Heart left ventricle (tissue), 16 donors: ENCODE measurements around the gene MTRF1L. TPM values are rescaled to one million over a fixed set of nuclear protein-coding genes. Genes with fewer than 3 reads are reported as not detected.
"Not testable (repeated sequence)": the region's sequence is repeated elsewhere in the genome, so short reads cannot be mapped to it uniquely, and the experiment has no call there.

ENCODE experiments used
- ATAC-seq, 4 donors: fragments of 200-7000 bp; cut with Tn5 transposase; one replicate each; pipeline ENCODE4 v1.9.1; 2020 to 2022; ENCODE audit warnings: moderate library complexity in 4 of 4, mild to moderate bottlenecking in 3 of 4, moderate number of reproducible peaks in 1 of 4
- DNase-seq, 5 donors: peaks; one replicate each; pipeline ENCODE4 v3.0.0-alpha.2; 2020
- H3K27ac ChIP-seq, 12 donors: fragments of 200-600 bp; sonication (generic) in 4 of 12; one replicate each; pipeline versions ENCODE4 v1.5.0 to v1.8.0; 2016 to 2022; ENCODE audit warnings: mild to moderate bottlenecking in 2 of 12
- H3K27me3 ChIP-seq, 9 donors: fragments of 200-600 bp; sonication (generic) in 2 of 9; one replicate each; pipeline versions ENCODE4 v1.5.1 to v1.8.0; 2016 to 2022; ENCODE audit warnings: mild to moderate bottlenecking in 3 of 9
- H3K36me3 ChIP-seq, 9 donors: fragments of 200-600 bp; sonication (generic) in 2 of 9; one replicate each; pipeline versions ENCODE4 v1.5.0 to v1.8.0; 2018 to 2022; ENCODE audit warnings: mild to moderate bottlenecking in 2 of 9
- H3K4me1 ChIP-seq, 12 donors: fragments of 200-600 bp; sonication (generic) in 4 of 12; one replicate each; pipeline versions ENCODE4 v1.5.0 to v1.8.0; 2016 to 2022; ENCODE audit warnings: mild to moderate bottlenecking in 3 of 12
- H3K4me3 ChIP-seq, 12 donors: fragments of 200-600 bp; sonication (generic) in 4 of 12; one replicate each; pipeline versions ENCODE4 v1.5.0 to v1.8.0; 2017 to 2022; ENCODE audit warnings: mild to moderate bottlenecking in 9 of 12, moderate library complexity in 4 of 12
- H3K9me3 ChIP-seq, 12 donors: fragments of 200-600 bp; sonication (generic) in 4 of 12; one replicate each; pipeline versions ENCODE4 v1.5.0 to v1.8.0; 2016 to 2022; ENCODE audit warnings: mild to moderate bottlenecking in 1 of 12
- CTCF ChIP-seq, 12 donors: fragments of 200-600 bp; sonication (generic) in 4 of 12; IDR thresholded peaks; one replicate each; pipeline versions ENCODE4 v1.5.0 to v1.8.0; 2018 to 2022; ENCODE audit warnings: antibody characterized with exemption in 12 of 12, mild to moderate bottlenecking in 5 of 12
- POLR2A ChIP-seq, 2 donors: fragments of 450-650 bp; IDR thresholded peaks; one replicate each; pipeline ENCODE4 v1.6.1; 2017; ENCODE audit warnings: antibody characterized with exemption in 2 of 2, mild to moderate bottlenecking in 2 of 2, moderate library complexity in 2 of 2
- WGBS, 4 donors: extraction: QIAGEN DNeasy Blood & Tissue Kit in 2 of 4; methylation state at CpG; one replicate each; pipeline versions ENCODE4 v1.1.5 to v1.1.7; 2013 to 2018; 5-methylcytosine and 5-hydroxymethylcytosine counted together
- intact Hi-C, 10 donors: fragments of 100-400 bp; cut with DNase I; formaldehyde crosslinking; loops; one replicate each; pipeline versions ENCODE4 v1.11.1 to v1.14.2; 2022
- polyA plus RNA-seq, 2 donors: library from polyadenylated mRNA; stranded (reverse); fragments of 200-250 nt; gene quantifications; one replicate each; pipeline ENCODE4 v1.2.3, GENCODE V29; 2013
- total RNA-seq, 9 donors: library from RNA; depleted of rRNA in 2 of 9; stranded (reverse); fragments of >200 nt in 2 of 9; fragmentation: NEBNext Ultra II Directional in 3 of 9; extraction: Animal tissue kit (Norgen Biotek cat#: 25700) in 3 of 9; gene quantifications; one replicate each; pipeline versions ENCODE4 v1.1.0 to v1.2.4, GENCODE V29; 2016 to 2023
- donor health status: ischemic (EF 13 %, LVEDD 7.1; RV severe dilation, severe dysfunction).
- donor health status: healthy with polysubstance abuse.
- donor health status: DM: no; HTN: yes; CAD: no.
- donor health status: DM: no; HTN: no; CAD: no.
- donor health status: ischemic (EF 25% LVEDD 6.9; RV normal size, moderate dysfunction).
- donor health status: ischemic (EF 25% LVEDD 5.7; RV mildly dilated, moderate dysfunction).
- donor health status: healthy.
- donor health status: DM: yes; HTN: yes; CAD: no.
- donor health status: ischemic (EF 35%, LVEDD 5.7; RV mildly dilated, moderate dysfunction).
- donor health status: nonischemic (EF 11% LVEDD 7.7; RV severe dilation, severe dysfunction).
- donor health status: DM: yes; HTN: yes; CAD: no.
- donor health status: PGD.
- donor health status: ischemic (EF 29% LVEDD 5.4; RV normal size, mild dysfunction).
- donor health status: nonischemic (EF 23%, LVEDD 6.1; RV moderate dilation, normal function).

Gene MTRF1L
- total and polyA plus RNA-seq, 11 donors = 14.8 to 33.0 (median 22.7) TPM

- Histone ChIP-seq H3K27me3 (no peaks in the 10 kb centered on the region), H3K4me3 (peak overlapping the region in 1 of 12 donors; percentile 16), H3K27ac (no peak overlapping the region), H3K4me1 (peaks cover 4 to 60% (median 39%) of the 10 kb centered on the region in 12 donors), H3K36me3 (peaks cover 0 to 47% (median 32%) of the 10 kb centered on the region in 9 donors), H3K9me3 (no peaks in the 10 kb centered on the region)
- intact Hi-C loops = loop anchor here in 1 of 10 donors (2.0 kb wide), 1 partner anchor 13 kb away; no protein-coding TSS in a partner anchor
- DNase-seq (no peak), ATAC-seq (no peak)
- no peak for TF ChIP-seq POLR2A (IDR thresholded peaks at IDR 0.05)
- TF ChIP-seq CTCF (IDR thresholded peaks at IDR 0.05) = no peak
These were observed 2.3 kb downstream of the MTRF1L start for GRCh38 chr6:153000243-153000642.

- WGBS, 4 donors = 43 to 68% (median 54%) methylated on average over 2 of the region's 2 CpGs
- H3K27me3 ChIP-seq, DNase-seq, H3K4me3 ChIP-seq, intact Hi-C loops, ATAC-seq, H3K9me3 ChIP-seq: not testable (repeated sequence)
- peak overlapping the region in 1 of 12 donors; percentile 17 for H3K27ac ChIP-seq
- H3K36me3 ChIP-seq = peaks cover 0 to 53% (median 37%) of the 10 kb centered on the region in 9 donors
- H3K4me1 ChIP-seq = peaks cover 4 to 58% (median 40%) of the 10 kb centered on the region in 12 donors
These were observed 3.0 kb downstream of the MTRF1L start for GRCh38 chr6:152999538-152999937.

- no peak overlapping the region for H3K4me3 ChIP-seq
- H3K36me3 ChIP-seq = peaks cover 0 to 94% (median 88%) of the 10 kb centered on the region in 9 donors
- no peak for TF ChIP-seq POLR2A (IDR thresholded peaks at IDR 0.05)
- no peak for TF ChIP-seq CTCF (IDR thresholded peaks at IDR 0.05)
- DNase-seq = no peak
- H3K4me1 ChIP-seq = peaks cover 0 to 14% (median 5%) of the 10 kb centered on the region in 12 donors
- intact Hi-C loops = no loop called here
- no peaks in the 10 kb centered on the region for H3K27me3 ChIP-seq
- ATAC-seq = no peak
- H3K27ac ChIP-seq = no peak overlapping the region
- H3K9me3 ChIP-seq = no peaks in the 10 kb centered on the region
These were observed 8.7 kb downstream of the MTRF1L start for GRCh38 chr6:152993847-152994246.

GRCh38 chr6:152993431-152993830 lies 9.1 kb downstream of the MTRF1L start:
- TF ChIP-seq POLR2A (IDR thresholded peaks at IDR 0.05) (no peak), CTCF (IDR thresholded peaks at IDR 0.05) (no peak)
- peaks cover 0 to 14% (median 4%) of the 10 kb centered on the region in 12 donors for H3K4me1 ChIP-seq
- H3K27ac ChIP-seq = no peak overlapping the region
- DNase-seq (no peak), ATAC-seq (no peak)
- intact Hi-C loops = no loop called here
- no peaks in the 10 kb centered on the region for H3K27me3 ChIP-seq
- H3K4me3 ChIP-seq = no peak overlapping the region
- no peaks in the 10 kb centered on the region for H3K9me3 ChIP-seq
- H3K36me3 ChIP-seq = peaks cover 0 to 90% (median 87%) of the 10 kb centered on the region in 9 donors

GRCh38 chr6:152986978-152987377 lies 15.5 kb downstream of the MTRF1L start:
- H3K27me3 ChIP-seq = no peaks in the 10 kb centered on the region
- H3K27ac ChIP-seq = no peak overlapping the region
- H3K36me3 ChIP-seq = peaks cover 0 to 35% (median 26%) of the 10 kb centered on the region in 9 donors
- no peaks in the 10 kb centered on the region for H3K9me3 ChIP-seq
- intact Hi-C loops = loop anchor here in 1 of 10 donors (2.0 kb wide), 1 partner anchor 14 kb away; no protein-coding TSS in a partner anchor
- H3K4me1 ChIP-seq = peaks cover 4 to 25% (median 19%) of the 10 kb centered on the region in 12 donors
- H3K4me3 ChIP-seq = no peak overlapping the region
- WGBS, 4 donors = 71 to 91% (median 83%) methylated on average over 2 of the region's 2 CpGs
- ATAC-seq = no peak
- TF ChIP-seq POLR2A (IDR thresholded peaks at IDR 0.05) = no peak
- TF ChIP-seq CTCF (IDR thresholded peaks at IDR 0.05) = no peak
- no peak for DNase-seq

GRCh38 chr6:152985300-152985699 lies 17.2 kb downstream of the MTRF1L start:
- peak in 1 of 5 donors; percentile 47 for DNase-seq
- Histone ChIP-seq H3K27ac (peak overlapping the region in 5 of 12 donors; percentile 5 to 99 (median 96)), H3K4me1 (peaks cover 4 to 39% (median 21%) of the 10 kb centered on the region in 12 donors), H3K36me3 (peaks cover 0 to 18% (median 10%) of the 10 kb centered on the region in 9 donors)
- not testable (repeated sequence) for H3K9me3 ChIP-seq, H3K4me3 ChIP-seq, ATAC-seq, H3K27me3 ChIP-seq
- intact Hi-C loops = loop anchor here in 1 of 10 donors (2.0 kb wide), 1 partner anchor 18 kb away; the partner anchor contains the start of gene MTRF1L
- WGBS, 4 donors = 89 to 92% (median 90%) methylated on average over 11 of the region's 11 CpGs
